ENCODE measurements around the gene DPP7.

DNA sequence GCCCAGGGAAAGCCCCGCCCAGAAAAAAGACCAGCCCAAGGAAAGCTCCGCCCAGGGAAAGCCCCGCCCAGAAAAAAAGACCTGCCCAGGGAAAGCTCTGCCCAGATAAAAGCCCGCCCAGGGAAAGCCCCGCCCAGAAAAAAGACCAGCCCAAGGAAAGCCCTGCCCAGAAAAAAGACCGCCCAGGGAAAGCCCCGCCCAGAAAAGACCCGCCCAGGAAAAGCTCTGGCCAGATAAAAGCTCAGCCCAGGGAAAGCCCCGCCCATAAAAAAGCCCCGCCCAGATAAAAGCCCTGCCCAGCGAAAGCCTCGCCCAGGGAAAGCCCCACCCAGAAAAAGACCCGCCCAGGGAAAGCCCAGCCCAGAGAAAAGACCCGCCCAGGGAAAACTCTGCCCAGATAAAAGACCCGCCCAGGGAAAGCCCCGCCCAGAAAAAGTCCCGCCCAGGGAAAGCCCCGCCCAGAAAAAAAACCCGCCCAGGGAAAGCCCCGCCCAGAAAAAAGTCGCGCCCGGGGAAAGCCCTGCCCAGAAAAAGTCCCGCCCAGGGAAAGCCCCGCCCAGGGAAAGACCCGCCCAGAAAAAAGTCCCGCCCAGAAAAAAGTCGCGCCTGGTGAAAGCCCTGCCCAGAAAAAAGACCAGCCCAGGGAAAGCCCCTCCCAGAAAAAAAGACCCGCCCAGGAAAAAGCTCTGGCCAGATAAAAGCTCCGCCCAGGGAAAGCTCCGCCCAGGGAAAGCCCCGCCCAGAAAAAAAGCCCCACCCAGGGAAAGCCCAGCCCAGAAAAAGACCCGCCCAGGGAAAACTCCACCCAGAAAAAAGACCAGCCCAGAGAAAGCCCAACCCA lies 36.3 kb upstream of the DPP7 start:
- TF ChIP-seq EZH2 (IDR thresholded peaks at IDR 0.05; ENCODE audit: borderline replicate concordance, low read length) (no peak), CTCF (conservative IDR thresholded peaks at IDR 0.05 in 1 of 2, IDR thresholded peaks at IDR 0.05 in 1 of 2; ENCODE audit: extremely low read depth in 1 of 2, insufficient read depth in 1 of 2, low read depth in 1 of 2, low read length in 2 of 2) (no peak)
